Fibroblast of skin of right biceps (primary cell): ENCODE measurements around the gene SPNS2.

Source experiments
- DNase-seq: peaks from one replicate; pipeline ENCODE4 v3.0.0-alpha.2; 2013

The SPNS2 gene

DNA sequence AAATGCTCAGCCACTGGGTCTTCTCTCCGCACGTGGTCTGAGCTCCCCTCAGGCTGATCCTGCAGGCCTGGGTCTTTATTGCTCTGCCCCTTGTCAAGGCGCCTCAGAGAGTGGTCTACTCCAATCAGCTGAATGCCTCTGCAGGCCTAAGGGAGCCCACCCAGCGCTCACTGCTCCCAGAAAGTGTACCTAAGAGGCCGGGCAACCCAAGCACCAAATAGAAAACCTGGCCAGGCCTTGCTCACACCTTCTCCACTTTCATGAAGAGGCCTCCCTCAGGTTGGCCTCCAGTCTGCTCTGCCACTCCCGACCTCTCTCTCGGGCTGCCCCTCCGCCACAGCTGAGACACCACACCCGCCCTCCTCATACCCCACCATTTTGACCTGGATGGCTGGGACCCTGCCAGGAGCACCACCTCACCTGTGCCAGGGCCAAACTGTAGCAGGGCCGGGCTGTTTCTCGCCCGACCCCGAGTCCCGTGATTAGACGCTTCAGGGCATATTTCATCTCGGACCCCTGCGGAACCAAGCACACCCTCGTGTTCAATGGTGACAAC is 55.8 kb downstream of the SPNS2 start:
- no peak for DNase-seq

DNA sequence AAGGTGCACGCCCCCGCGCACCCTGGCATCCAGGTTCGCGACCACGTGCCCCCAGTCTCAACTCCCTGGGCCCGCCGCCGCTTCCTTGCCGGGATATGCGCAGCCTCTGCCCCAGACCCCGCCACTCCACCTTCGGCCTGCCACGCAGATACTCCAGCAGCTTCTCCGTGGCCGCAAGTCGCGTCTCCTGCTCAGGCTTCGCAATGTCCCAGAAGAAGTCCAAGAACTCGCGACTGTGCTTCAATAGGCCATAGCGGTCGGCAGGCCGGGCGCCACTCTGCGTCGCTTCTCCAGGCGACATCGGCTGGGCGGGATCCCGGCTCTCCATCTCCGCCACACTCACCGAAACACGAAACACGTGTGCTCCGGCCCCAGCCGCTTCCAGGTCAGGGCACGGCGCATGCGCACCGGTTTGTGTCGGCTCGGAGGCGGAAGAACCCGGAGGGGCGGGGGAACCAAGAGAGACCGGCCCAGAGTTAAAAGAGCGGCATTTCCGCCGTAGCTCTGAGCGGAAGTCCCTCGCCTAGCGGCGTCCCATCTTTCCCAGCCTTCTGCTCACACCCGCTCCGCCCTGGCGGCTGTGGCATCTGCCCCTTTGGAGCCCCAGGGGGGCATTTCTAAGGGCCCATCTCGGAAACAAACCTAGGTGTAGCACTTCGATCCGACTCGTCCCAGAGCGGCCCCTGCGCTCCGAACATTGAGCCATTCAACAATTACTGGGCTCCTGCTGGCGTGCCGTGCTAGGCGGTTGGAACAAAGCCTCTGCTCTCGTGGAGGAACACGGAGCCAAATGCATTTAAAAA is 56.5 kb downstream of the SPNS2 start, which contains the start of gene MYBBP1A:
TSS of gene MYBBP1A (minus strand) at position 388 of the 803 bp plus-strand sequence. CDS start at position 328, 60 bp downstream.
- peak; percentile 95 for DNase-seq

DNA sequence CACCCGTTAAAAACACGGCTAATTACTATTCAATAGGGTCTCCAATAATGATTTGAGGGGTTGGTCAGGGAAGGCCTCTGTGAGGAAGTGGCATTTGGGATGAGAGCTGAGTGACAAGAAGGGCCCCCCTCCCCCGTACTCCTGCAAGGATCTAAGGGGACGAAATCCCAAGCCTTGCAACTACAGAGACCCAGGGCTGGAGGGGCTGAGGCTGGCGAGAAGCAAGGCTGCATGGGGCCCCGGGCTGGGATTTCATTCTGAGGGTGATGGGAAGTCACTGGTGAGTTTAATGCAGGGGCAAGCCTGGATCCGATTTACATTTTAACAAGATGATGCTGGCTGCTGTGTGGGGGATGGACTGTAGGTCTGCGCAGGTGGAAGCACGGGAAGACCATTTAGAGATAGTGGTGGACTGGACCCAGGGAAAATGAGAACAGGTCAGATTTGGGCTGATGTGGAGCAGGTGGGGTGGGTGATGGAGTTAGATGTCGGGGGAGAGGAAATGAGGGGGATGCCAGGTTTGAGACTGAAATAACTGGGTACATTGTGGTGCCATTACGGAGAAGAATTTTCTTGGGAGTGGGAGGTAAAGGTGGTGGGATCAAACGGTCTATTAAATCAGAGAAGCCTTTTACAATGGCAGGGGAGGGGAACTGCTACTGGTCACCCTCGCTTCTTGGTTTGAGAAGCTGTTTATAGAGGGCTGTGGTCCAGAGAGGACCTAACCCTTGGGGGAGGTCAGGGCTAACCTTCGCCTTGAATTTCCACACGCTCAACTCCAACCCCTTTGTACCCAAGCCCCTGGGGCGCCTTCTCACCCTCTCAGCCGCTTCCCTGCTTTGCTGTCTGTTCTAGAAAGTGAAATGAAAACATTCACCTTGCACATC is 57.4 kb downstream of the SPNS2 start:
- no peak for DNase-seq

DNA sequence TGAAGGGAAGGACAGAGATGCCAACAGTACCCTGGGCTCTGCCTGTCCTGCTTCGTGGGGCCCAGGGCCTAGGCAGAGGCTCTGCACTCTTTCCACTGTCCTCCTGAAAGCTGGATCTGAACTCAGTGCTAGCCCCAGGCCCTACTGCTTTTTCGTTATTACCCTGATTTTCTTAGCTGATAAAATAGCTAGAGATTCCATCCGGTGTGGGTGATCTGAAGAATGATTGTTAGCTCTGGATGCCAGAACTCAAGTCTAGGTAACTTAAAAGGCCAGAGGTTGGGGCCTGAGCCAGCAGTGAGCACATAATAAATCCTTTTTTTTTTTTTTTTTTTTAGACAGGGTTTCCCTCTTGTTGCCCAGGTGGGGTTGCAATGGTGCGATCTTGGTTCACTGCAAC is 58.3 kb downstream of the SPNS2 start:
- DNase-seq: no peak

DNA sequence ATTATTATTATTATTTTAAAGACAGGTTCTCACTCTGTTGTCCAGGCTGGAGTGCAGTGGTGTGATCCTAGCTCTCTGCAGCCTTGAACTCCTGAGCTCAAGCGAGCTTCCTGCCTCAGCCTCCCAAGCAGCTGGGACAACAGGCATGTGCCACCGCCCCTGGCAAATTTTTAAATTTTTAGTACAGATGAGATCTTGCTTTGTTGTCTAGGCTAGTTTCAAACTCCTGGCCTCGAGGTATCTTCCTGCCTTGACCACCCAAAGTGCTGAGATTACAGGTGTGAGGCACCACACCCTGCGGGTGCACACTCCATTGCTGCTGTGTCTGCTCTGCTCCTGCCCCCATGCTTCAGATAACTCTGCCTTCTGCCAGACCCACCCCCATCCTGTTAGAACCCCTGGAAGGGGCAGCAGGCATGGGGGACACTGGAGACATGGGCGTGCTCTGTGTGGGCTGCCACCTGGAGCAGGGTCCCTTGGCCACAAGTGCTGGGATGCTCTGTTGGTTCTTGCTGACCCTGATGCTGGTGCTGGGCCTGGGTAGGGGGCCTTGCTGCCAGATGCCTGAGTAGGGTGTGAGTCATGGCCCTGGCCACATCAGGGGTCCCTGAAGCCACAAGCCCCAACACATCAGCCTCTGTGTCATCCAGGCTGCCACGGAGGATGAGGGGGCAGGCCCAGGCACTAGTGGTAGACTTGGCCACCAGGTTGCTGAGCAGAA is 59.1 kb downstream of the SPNS2 start:
- no peak for DNase-seq

DNA sequence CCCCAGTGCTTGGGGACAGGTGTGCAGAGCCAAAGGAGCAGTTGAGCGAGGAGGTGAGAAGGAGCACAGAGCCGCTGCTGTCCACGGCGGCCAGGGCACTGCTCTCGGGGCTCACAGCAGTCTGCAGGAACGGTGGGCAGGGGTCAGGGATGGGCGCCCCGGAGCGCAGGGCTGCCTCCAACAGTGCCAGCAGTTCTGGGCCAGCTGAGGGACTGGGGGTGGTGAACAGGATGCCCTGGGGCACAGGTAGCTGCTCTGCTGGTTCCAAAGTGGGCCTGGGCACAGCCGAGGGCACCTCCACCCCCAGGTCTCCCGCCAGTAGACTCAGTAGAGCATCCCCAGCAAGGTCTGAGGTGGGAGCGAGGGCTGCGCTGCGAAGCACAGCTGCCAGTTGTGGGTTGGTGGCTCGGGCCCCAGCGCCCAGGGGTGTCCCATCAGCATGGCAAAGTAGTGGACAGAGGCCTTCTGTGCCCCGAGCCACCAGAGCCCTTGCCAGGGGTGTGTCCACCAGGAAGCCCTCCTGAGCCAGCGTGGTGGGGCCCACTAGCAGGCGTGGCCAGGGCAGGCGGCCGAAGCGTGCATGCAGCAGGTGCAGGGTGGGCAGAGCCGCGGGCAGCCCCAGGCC is 59.8 kb downstream of the SPNS2 start:
- DNase-seq: no peak

DNA sequence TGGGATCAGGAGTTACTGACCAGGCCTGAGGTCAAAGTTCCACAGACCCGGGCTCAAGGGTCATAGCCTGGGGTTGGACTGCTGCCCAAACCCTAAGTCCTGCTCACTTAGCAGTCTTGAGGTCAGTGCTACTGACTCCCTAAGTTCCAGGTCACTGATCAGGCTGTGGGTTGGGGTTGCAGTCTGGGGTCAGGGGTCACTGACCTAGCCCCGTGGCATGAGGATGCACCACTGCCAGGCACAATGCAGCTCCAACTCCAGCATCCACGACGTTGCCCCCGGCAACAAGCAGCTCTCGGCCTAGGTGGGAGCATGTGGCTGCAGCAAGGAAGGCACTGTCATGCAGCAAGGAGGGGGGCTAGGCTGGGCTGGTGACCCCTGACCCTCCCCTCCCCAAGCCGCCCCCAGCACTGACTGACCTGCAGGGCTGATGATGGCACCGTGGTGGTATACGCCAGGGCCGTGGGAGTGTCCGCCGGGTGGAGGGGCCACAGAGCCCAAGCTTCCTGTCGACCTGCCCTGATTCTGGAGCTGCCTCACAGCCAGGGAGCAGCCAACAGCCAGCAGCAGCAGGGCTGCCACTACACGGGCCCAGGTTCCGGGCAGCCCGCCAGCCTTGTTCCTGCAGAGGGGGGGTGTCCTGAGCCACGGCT is 60.6 kb downstream of the SPNS2 start:
- DNase-seq: no peak

DNA sequence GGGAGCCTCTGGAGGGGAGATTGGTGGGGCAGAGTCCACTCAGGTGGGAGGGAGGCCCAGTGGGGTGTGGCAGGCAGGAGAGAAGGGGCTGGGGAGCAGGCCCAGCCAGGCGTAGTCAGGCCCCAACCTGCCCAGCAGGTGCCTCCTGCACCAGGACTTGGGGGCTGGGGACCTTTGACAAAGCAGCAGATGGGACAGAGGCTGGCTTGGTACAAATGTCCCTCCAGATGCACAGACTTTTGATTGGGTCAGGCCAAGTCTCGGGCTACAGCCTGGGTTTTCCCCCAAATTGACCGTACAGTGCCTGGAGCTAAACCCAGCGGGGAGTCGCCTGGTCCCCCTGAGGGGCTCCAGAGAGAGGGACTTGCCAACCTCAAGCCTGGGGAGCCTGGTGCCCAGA is 61.3 kb downstream of the SPNS2 start:
- DNase-seq: no peak

DNA sequence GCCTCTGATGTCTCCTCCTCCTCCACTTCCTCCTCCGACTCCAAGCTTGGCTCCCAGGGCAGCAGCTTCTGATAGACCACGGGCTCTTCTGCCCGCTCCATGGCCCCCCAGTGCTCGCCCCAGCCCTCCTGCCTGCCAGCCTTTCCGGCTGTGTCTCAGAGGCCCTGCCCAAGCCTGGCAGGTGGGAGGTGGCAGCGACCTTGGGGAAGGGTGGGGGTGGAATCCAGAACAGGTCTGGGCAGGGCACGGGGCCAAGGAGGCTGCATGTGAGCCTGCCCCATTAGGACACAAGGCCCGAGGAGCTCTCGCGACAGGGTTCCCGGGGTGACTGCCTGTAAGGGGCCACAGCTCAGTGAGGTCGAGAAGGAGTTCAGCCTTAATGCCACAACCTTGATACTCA is 61.7 kb downstream of the SPNS2 start, which contains the start of gene GGT6:
TSS of gene GGT6 (minus strand) at position 157 of the 400 bp plus-strand sequence. CDS start at position 101, 56 bp downstream.
- DNase-seq: no peak

DNA sequence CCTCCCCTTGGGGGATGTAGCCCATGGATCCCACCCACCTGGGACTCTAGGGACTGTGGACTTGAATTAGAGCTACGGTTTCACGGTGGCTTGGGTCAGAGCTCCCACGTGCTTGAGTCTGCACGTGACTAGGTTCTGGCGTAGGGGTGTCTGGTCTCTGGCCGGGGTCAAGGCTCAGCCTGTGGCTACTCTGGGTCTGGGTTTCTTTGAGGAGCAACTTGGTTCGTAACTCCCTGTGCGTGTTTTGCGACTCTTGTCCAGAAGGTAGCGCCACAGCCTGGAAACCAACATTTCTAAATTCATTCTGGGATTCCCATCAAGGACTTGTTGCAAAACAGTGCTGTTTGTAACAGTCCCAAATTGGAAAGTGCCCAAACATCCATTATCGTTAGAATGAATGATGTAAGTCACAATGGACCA is 62.2 kb downstream of the SPNS2 start:
- DNase-seq: no peak

DNA sequence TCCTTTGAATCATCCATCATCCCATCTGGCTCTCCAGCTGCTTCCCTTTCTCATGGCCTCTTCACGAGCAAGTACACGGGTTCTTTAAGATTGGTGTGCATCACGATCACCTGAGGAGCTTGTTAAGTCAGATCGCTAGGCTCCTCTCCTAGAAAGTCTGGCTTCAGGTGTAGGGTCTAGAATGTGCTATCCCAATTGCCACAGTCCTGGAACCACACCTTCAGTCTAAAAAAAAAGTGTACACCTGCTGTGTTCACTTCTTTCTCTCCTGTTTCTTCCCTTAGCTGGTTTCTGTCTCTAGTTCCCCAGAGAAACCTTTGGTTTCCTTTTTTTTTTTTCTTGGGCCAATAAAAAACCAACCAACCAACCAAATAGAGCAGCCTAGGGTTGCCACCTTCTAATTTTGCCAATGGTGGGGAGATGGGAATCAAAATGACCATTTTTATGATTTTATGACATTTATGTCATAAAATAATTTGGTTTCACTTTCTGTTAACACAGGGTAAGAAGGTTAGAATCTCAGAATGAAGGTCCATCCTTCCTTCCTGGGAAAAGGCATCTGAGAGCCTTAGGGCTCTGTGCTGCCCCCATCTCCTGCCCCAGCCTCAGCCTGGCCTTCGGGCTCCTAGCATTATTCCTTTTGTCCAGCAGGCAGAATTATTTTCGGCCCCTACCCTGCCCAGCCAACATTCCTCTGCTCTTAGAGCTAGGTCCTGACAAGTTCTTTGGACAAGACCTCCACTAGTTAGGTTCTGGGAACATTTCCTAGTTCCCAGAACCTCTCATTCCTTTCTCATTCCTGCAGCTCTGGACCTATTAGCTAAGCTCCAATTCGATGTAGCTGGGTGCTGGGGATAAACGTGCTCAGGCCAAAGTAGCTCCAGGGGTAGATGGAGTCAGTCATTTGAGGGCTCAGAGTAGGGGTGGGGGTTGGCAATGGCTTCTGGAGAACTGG is 63.6 kb downstream of the SPNS2 start:
- no peak for DNase-seq

DNA sequence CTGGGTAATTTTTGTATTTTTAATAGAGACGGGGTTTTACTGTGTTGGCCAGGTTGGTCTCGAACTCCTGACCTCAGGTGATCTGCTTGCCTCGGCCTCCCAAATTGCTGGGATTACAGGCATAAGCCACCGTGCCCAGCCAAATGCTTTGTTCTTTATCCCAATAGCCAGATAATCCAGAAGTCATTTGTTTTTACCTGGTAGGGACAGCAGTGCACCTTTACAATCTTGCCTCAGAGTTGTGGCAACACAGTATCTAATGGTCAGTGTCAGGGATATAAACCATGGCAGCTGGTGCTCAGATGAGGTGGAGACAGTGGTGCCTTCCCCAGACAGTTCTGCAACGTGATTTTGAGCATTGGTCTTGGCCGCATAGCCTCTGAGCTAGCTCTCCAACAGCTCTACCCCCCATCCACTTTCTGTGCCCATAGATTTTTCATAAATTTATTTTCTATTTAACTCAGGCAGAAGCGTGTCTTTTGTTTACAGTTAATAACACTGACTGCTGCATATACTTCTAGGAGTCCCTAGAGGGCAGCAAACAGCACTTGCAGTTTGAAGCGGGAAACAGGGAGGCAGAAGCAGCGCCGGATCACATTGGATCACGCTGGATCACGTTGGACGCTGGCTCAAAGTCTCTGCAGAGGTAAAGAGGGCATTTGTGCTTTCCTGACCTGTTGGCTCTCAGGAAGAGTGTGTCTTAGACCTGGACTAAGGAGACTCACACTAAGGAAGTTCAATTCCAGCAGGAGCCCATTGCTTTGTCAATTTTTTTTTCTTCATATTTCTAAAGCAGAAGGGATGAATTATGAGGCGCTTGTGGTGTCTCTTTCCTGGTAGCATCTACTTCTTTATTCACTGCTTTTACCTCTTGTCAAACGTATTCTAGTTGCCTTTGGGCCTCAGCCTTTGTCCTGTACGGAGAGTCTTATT is 66.8 kb downstream of the SPNS2 start:
- peak; percentile 69 for DNase-seq

DNA sequence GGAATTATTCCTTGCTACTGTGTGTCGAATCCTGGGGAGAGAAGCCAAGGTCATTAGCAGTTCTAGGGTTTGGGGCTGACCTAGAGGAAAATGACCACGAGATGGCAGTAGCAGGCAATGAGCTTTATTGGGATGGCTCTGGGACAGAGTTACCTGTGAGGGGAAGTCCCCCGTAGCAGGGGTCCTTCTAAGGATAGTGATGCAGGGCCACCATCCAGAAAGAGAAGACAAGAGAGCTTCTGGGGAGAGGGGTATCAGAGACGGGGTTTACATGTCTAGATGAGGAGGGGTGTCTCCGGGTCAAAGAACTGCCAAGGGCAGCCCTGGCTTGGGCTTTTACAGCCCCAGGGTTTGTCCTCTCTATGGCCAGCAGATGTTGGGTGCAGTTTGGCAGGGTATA is 68.1 kb downstream of the SPNS2 start:
- peak; percentile 42 for DNase-seq

DNA sequence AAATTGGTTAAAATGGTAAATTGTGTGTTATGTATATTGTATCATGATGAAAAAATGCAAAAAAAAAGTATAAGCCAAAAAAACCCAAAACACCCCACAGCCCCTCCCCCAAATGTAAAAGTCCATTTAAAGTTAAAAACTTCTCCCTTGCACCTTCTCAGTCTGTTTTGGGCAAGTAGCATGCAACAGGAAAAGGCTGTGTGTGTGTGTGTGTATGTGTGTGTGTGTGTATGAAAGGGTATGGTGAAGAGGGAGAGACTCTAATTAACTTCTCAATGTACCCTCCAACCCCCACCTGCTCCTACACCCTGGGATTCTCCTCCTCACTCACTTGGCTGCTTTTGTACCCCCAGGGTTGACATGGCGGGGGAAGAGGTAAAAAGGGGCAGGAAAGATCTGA is 70.9 kb downstream of the SPNS2 start:
- DNase-seq: no peak

DNA sequence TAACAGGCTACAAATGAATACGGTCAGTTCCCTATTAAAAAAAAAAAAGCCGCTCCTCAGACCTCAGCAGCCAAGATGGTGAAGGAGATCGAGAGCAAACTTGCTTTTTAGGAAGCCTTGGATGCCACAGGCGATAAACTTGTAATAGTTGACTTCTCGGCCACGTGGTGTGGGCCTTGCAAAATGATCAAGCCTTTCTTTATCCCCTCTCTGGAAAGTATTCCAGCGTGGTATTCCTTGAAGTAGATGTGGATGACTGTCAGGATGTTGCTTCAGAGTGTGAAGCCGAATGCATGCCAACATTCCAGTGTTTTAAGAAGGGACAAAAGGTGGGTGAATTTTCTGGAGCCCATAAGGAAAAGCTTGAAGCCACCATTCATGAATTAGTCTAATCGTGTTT is 73.5 kb downstream of the SPNS2 start:
- DNase-seq: no peak

DNA sequence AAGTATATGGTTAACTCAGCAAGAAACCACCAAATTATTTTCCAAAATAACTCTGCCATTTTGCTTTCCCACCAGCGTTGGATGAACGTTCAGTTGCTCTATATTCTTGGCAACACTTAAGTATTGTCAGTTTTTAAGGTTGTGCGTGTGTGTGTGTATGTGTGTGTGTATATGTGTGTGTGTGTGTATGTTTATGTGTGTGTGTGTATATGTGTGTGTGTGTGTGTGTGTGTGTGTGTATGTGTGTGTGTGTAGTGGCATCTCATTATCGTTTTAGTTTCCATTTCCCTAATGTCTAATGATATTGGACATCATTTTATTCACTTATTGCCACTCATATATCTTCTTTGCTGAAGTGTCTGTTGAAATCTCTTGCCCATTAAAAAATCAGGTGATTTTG is 74.4 kb downstream of the SPNS2 start:
- DNase-seq: no peak

DNA sequence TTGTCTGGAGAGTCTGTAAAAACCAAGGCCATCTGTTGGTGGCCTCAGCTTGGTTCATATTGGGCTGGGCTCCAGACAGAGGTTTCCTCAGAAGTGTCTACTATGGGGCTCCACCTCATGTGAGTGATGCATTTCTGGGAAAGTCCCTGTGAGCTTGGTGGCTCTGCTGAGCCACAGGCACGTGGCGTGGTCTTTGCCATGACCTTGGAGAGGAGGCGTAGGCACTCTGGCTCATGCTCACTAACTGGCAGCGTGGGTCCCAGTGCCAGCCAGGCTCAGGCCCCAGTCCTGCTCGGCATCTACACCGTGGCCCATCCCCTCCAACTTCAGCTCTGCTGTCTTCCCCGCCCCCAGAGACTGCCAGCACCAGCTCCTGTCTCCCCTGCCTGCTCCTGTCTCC is 75.0 kb downstream of the SPNS2 start:
- no peak for DNase-seq

DNA sequence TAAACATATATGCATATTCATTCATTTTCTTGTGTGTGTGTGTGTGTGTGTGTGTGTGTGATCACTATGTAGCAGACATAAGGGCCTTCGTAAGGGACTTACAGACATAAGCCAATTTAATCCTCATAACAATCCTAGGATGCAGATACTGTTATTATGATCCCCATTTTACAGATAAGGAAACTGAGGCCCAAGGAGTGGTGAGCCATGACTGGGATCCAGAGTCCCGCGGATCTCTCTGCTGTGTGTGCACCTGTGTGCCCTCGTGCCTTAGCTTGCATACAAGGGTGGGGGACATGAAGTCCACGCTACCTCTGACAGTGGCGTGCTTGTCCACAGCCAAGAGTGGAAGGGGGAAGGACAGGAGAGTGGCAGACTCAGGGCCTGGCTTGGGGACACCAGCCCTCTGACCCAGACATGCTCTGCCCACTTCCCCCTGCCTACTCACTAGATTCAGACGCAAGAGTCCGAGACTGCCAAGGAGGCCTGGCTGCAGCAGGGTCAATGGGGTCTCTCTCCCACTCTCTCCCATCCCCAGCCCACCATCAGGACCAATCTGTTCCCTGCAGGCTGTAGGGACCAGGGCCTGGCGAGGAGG is 75.9 kb downstream of the SPNS2 start:
- DNase-seq: no peak

DNA sequence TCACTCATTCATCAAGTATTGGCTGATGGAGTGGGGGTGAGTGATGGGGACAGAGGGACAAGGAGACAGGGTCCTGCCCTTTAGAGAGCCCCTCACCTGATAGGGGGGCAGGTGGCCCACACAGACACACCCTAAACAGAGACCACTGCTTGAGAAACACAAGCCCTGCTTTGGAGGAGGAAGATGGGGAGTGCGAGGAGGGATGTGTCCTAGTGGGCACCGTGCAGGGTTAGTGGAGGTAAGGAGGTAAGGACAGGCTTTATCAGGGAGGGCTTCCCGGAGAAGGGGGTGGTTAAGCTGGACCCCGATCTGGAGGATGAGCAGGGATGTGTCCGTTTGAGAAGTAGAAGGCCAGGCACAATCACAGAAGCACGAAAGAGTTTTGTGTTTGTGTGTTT is 77.5 kb downstream of the SPNS2 start:
- no peak for DNase-seq
